Fibroblast of skin of right biceps (primary cell): ENCODE measurements around the gene PRLR.
A peak's percentile ranks its signal among the peaks of the same experiment; 100 is the strongest.

Experiments used
- DNase-seq: peaks from one replicate; pipeline ENCODE4 v3.0.0-alpha.2; 2013

PRLR gene

DNA sequence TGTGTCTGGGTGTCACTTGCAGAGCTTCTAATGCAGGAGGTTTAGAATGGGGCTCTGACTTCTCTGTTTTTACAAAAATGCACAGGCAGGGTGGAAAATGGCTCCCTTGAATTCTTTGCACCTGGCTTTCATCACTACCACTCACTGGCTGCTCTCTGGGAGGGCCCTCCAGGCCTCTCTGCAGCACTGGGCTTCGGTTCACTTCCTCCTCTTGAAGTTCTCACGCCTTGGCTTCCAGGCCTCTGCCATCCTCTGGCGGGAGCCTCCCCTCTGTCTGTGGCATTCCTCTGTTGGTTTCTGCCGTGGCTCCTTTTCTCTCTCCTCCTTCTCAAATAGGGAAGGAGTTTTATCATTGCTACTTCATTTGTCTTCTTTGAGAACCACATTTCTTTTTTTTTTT, 2.8 kb upstream of the PRLR start:
- DNase-seq, result no peak

DNA sequence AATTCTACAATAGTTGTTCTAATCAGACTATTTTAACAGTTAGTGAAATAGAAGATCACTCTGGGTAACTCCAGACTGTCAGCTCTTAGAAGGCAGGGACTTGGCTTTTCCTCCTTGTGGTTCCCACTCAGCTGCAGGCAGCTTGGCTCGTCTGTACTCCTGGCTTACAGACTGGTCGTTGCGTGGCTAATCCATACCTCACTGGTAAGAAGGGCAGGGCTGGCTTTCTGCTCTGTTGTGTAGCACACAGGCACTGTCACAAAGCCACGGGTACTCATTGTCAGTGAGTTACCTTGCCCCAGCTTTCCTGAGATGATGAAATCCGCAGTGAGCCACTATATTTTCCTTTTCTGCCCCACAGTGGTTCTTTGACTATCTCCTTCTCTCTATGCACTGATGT, 1.8 kb upstream of the PRLR start:
- no peak for DNase-seq

DNA sequence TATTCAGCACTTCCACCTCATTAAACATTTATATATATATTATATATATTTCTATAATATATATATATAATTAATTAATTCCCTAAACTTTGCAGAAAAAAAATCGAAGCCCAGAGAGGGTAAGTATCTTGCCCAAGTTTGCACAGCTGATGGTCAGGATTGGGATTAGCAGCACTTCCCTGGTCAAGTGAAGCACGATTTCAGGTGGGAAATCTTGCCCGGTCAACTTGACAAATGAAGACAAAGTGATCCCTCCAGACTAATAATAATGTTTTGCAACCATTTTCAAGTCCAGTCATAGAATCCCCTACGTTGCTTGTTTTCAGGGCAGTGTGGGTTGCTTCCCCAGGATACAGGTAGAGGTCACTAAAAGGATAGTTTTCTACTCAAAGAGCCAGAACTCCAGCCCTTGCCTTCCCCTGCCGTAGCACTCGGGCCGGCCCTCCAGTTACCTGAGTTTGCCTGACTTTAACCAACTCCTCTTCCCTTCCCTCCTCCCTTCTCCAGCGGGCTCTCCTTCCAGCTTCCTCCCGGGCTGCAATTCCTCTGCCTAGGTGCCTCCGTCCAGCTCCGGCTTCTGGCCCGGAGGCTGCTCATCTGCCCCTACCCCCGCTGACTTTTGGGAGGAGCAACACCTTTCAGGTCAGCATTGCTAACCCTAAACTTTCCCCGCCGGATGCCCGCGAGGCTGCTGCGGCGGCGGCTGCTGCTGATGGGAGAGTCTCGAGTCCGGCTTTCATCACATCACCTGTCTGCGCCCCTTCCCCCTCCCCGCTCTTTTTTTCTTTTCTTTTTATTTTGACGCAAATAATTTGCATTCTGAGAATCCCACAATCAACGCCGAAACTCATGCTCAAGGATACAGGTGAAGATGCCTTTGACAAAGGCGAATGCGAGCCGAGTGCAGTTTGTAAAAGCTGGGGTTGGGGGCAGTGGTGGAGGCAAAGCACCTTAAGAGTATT, 930 bp downstream of the PRLR start:
- no peak for DNase-seq

DNA sequence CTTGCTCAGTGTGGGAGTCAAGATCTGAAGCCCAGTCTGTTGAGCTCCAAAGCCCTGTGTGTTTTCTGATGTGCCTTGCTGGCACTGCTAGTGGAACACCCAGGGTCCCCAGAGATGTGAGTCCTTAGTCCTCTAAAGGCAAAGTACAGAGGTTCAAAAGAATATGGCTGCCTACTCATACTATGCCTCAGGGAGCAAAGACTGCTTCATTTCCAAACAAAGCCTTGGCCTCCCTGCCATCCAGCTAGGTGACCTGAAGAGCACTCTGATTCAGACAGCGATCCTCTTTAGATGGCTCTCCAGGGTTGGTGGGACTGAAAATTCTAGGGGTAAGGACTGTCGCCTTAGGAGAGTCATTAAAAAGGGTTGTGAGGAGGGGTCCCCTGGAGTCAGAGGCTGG, 2.0 kb downstream of the PRLR start:
- DNase-seq, result no peak

DNA sequence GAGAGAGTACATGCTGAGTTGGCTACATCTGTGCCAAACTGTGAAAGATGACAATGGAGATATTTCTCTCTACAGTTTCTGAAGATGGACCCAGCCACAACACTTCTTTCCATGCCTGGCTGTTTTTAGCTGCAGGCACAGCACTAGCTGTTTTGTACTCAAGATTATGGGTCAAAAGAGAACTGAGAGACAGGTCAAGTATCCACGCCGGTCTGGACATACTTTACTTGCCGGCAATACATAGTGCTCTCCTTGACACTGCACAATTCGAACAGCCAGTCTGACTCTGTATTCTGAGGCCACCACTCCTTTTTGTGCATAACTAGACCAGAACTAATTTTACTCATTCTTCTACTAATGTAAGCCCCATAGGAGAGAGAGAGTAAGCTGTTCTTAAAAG, 2.6 kb downstream of the PRLR start:
- no peak for DNase-seq

DNA sequence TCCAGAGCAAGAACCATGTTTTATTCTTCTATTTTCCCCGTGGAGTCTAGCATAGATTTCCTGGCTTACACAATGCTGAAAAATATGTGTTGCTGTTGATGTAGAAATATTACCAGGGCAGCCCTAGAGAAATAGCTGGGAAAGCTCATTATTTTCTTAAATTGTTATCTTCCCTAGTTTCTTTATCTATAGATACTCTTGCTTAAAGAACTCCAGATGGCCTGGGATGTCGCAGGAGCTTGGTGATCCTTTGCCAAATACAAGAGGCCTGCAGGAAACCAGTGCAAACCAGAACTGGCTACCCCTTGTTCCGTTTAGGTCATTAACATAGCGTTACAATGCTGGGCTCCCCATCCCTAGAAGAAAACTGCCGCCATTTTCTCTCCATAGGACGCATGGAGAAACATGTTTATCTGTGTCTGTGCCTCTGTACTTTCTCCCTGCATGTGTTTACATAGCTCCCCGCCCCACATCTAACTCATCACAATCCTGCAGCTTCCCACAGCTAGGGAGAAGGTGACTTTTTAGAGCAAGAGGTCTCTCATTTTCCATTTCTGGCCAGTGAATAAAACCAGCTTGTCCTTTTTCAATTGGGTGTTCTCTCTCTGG, 6.4 kb downstream of the PRLR start:
- DNase-seq, result no peak

DNA sequence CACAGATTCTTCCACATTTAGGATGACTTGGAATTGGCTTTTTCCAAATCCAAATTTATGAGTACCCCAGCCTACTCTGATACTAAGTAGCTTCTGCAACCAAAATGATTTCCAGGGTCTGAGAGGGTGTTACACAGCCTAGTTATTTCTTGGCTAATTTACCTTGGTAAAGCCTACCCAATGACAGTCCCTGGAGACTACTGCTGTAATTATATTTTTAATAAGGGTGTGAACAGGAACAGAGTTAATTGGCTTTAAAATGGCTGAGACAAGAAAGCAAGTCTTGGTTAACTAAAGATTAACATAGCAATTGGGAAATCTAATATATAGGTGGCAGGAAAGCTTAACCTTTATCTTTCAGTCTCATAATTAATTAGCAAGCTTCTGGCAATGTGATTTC, 9.3 kb downstream of the PRLR start:
- no peak for DNase-seq

DNA sequence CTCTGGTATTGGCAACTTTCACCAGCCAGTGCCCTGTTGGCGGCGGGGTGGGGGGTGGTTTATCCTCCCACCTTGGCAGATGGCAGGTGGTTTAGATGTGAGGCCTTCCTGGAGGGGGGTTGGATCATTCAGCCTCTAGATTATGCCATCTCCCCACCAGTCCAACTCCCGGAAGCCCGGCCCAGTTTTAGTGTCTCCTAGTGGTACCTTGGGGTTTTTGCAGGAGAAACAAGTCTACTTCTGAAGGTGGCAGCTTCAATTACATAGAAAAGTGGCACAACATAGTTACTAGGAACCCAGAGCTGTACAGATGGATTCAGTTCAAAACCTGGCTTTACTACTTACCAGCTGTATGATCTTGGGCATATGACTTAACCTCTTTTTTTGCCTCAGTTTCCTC, 11.3 kb downstream of the PRLR start:
- DNase-seq, result no peak

DNA sequence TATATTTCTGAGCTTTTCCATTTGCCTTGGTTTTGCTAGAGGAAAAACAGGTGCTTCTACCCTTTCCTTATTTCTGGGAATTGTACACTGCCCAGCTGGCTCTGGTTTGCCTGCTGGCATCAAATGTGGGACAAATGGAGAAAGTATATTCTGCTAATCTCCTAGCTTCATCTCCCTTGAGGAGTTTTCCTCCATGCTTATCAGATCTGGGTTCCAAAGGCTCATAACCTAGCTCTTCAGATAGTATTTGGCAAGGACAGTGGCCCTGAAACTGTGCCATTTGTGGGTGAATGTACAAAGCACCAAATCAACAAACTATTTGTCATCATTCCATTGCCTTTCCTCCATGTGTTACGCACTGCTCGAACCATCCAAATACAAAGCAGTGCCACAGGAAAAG, 16.2 kb downstream of the PRLR start:
- DNase-seq, result no peak

DNA sequence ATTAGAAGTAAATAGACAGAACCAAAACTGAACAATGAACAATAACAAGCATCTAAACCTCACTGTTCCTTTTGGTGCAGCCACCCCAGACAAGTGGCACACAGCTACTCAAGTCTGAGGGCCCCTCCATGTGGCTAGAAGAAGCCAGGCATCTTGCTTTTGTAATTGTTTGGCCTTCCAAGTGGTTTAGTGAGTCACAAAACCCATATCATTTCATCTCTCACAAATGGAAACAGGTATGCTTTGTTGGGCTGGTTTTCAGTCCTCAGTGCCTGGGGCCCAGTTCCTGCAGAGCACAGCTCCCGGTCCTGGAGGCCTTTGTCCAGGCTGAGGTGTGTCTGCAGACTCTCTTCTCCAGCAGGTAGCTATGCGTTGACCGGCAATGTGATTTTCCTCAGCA, 16.7 kb downstream of the PRLR start:
- no peak for DNase-seq

DNA sequence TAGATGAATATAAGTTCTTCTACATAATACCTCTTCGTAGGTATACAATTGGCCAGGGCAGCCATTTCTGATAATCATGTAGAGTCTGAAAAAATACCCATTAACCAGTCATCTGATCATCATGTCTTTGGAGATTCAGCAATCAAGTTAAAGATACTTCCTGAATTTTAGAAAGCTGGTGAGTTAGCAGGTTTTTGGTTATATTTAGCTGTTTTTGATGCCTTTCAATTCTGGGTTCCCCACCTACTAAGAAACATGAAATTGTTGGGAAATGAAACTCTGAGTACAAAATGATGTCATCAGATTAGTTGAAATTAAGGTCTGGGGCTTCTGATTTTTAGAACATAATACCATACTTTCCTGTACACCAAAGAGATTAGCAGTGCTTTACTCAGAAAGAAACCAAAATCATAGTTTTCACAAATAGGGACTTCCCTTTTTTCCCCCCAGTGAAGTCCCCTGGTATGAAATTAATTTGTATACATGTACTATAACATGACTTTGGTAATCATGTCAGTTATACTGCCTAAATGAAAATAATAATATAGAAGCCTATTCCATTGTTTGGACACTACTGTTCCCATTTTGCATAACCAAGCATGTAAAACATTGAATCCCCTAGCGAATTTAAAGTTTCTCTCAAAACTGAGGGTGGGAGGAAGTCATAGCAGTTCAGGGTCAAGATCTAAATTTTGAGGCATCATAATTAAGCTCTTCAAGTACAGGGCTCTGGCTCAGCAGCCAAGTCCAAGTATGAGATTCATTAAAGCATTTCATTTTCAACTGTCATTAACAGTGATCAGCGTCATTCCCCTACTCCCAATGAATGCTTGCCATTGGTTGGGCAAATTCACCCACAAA, 17.9 kb downstream of the PRLR start:
- DNase-seq, result no peak

DNA sequence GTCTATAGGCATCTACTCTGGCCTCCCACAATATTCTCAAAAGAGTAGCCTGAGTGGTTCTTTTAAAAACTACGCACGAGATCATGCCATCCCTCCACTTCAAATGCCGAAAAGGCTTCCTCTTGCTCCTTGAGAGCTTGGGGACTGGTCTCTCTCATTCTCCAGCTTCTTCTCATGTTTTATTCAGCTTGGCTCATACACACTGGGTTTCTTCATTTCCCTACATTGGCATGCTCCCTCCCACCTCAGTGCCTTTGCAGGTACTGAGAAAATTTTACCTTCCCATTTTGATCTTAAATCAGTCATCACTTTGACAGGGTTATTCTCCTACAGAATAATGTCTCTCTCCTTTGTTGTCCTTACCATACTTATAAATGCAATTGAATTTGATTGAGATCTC, 20.4 kb downstream of the PRLR start:
- DNase-seq, result no peak

DNA sequence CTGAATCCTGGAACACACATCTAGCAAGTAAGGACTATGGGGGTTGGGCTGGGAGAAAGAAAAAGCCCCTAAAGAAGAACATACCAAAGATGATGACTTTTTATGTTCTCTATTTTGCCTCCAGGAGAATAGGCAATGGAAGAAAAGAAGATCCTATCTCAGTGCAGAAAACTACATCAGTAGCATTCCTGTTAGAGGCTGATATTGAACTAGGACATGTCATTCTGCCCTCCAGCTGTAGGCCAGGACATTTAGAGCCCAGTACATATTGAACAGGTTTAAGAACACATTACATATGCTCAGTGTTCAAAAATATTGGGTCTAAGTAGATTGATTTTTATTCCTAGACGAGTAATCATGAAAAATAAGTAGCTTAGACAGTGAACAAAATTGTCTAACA, 24.7 kb downstream of the PRLR start:
- DNase-seq, result no peak

DNA sequence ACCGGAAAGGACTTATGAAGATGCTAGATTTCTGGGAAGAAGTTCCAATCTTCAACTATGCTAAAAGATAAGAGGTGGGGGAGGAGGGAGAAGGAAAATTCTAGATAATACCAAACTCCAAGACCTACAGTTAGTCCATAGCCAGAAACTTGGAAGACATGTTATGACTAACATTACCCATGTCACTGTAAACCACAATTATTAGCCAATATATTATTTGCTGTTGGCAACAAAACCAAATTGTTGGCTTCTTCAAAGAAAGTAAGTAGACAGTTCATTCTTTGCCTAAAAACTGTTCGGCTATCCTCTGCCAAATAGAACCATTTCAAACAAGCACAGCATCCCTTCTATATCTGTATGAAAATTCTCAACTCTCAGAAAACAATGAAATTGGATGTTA, 25.1 kb downstream of the PRLR start:
- DNase-seq, result peak; percentile 36

DNA sequence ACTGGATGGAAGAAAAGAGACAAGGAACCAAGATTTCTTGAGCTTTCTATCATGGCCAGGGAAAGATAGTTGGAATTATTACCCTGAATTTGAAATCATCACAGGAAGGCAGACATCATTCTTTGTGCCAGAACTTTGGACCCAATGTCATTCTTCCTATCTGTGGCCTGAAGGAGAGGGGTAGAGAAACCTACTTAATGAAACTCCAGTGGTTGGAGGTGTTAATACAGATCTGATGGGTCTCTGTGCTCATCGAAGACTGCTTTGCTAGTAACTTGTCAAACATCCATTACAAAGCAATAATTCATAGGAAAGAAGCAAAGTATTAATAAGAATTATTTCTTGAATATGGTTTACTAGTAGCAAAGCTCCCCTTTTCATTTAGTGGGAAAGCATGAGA, 26.9 kb downstream of the PRLR start:
- no peak for DNase-seq

DNA sequence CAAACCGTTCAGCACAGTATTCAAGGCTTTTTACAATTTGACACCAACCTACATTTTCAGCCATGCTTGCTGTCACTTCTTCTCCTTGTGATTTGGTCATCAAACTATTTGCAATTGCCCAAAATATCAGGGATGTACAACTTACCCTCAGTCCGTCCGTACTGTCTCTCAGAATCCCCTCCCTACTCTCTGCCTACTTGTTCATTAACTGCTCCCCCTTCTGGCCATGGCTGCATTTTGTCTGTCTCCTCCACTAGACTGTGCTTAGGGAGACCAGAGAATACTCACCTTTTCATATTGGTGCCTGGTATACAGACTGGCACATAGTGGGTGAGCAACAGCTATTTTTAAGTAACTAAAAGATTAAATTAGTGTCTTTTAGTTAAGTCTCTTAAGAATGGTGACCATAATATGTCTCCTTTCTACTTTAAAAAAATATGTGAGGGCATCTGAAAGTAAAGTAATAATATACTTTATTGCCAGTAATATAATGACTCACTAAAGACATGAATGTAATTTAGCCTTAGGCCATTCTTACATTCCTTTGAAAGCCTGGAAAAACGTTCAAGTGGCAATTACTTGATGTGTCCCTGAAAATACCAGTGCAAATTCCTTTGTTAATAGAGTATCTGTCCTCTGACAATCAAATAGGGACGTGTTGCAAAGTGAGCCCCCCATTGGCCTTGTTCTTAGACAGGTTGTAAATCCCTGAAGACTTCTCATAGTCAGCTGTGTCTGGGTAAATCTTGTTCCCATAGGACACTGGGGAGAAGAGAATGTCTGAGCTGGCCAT, 27.8 kb downstream of the PRLR start:
- DNase-seq, result peak; percentile 44

DNA sequence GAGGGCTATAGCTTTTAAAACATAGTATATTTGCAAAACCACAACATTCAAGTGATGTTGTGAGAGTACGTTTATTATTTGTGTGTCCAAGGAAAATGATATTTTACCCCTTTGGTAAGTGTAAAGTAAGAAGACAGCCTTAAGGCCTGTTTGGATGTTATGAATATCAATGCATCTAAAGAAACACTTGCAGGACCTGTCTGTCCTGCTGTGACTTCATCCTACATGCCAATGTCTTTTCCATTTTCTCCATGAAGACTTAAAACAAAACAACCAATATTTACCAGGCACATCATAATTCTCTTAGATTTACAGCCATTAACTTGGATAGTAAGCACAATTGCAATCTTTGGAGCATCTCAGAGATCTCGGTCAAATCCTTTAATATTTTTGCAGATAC, 29.0 kb downstream of the PRLR start:
- no peak for DNase-seq

DNA sequence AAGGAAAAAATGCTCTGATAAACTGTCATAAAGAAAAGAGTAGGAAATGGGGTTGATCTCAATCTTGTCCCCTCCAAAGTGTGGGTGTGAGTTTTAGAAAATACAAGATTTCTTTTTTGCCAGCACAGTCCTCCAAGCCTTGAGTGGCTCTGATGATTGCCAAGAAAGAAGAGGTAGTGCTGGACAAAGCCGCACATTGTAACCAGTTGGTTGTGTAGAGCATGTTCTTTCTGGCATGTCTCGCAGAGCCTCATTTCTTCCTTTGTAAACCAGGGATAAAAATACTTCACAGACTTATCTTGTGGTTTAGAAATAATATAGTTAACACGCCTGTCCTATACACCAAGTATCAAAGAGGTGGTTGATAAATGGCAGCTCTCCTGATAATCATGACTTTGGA, 30.4 kb downstream of the PRLR start:
- DNase-seq, result no peak

DNA sequence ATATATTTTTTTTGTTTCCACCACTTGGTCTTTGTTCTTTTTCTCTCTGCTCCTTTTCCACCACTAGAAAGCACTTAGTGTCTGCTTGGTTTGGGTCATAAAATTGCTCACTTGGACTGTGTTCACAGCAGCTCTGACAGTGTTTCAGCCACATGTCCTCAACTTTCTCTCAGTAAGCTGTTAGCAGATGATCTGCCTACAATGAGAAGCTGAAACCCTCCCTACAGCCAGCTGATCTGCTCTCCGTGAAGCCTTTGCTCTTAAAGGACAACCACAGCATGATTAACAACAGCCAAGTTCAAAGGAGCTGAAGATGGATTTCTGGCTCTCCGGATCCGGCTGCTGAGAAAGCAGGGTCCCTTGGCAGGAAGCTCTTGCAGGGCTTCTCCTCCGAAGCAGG, 31.6 kb downstream of the PRLR start:
- DNase-seq, result peak; percentile 42

DNA sequence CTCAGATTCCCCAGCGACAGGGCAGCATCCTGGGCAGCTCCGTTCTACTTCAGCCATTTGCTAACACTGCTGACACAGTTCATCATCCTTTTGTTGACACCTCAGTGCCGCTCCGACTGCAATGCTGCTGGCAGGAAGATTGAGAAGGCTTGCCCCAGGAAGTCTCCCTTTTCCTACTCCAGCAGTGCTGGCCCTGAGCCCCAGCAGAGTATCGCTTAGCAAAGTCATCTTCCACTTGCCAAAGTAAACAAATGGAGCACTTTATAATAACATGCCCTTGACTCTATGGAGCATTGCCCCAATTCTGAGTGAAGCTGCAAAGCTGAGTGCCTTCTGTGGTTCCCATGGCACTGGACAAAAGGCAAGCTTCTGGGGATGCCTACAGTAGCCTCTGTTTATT, 32.2 kb downstream of the PRLR start:
- DNase-seq, result peak; percentile 78

DNA sequence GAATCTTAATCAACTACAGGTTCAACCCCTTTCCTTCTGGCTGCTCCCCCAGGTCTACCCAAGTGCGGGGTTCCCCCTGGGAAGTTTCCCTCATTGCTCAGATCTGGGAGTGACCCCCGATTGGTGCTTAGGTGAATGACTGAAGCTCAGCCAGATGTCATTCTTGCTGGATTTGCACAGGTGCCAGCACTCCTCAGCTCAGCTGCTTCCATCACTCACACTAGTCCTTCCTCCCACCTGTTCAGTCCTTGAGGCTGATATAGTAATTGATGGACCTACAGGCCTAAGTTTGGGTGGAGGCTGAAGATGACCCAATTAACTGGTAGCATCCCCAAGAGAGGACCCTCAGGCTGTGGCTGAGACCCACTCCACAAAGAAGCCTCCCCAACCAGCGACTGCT, 32.9 kb downstream of the PRLR start:
- no peak for DNase-seq

DNA sequence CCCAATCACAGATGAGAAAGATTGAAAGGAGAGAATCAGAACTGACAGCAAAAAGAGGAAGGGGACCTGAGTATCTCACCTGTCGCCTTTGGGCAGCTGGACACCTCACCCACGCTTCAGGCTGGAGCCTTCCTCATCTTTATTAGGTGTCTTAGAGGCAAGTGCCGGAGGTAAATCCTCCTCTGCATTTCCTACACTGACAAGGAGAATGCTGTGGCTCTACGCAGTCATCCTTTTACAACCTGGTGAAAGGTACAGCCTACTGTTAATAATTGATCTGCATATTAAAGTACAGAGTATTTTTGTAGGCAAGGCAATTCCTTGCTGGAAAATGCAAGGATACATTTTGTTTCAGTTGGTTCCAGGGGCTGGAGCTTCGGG, 34.8 kb downstream of the PRLR start:
- no peak for DNase-seq
